GM19099 (cell line): ENCODE data around the gene LRMDA.

Experiments
- POLR2A ChIP-seq: IDR thresholded peaks from 3 replicates; pipeline ENCODE4 v1.6.1; 2011; ENCODE audit warnings: low read depth; ENCODE audit not compliant: insufficient read length; ENCODE audit errors: extremely low read depth

Gene LRMDA

DNA sequence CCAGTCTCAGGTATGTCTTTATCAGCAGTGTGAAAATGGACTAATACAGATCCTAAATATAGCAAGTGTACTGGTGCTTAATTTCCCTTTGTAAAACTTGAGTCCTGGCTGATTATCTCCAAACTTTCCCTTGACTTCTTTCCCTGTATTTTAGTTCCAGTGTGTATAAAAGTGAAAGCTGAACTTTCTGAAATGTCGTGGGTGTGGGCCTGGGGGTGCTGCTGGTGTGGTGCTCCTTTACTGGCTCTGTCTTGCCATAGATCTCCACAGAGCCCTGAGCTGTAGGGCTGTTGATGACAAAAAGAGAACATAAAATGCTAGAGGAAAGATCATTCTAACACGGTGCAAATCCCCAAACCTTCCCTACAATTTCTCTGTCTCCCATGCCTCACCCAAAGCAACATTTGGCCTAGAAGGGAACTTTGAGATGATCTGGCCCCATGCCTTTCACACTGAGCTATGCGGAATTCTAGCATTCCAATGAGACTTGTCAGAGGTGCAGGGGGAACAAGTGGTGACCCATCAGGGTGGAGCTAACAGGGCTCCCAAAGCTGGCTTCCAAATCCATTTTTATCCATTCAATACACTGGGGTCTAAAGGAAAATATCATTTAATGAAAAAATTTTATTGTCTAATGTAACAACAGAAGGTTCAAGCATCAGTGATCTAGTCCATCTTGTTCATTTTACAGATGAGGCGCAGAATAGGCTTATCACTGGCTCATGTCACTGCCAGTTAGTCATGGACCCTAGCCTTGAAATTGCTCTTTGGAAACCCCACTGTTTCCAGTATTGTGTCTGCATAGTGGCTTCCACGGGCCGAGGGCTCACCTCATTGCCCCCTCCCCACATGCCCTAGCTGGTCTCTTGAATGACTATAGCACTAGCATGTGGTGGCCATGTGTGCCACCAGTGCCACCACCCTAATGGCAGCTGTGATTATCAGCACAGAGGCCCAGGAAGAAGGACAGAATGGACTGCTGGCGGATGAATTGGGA, 1000.9 kb downstream of the LRMDA start:
- TF ChIP-seq POLR2A: no peak

DNA sequence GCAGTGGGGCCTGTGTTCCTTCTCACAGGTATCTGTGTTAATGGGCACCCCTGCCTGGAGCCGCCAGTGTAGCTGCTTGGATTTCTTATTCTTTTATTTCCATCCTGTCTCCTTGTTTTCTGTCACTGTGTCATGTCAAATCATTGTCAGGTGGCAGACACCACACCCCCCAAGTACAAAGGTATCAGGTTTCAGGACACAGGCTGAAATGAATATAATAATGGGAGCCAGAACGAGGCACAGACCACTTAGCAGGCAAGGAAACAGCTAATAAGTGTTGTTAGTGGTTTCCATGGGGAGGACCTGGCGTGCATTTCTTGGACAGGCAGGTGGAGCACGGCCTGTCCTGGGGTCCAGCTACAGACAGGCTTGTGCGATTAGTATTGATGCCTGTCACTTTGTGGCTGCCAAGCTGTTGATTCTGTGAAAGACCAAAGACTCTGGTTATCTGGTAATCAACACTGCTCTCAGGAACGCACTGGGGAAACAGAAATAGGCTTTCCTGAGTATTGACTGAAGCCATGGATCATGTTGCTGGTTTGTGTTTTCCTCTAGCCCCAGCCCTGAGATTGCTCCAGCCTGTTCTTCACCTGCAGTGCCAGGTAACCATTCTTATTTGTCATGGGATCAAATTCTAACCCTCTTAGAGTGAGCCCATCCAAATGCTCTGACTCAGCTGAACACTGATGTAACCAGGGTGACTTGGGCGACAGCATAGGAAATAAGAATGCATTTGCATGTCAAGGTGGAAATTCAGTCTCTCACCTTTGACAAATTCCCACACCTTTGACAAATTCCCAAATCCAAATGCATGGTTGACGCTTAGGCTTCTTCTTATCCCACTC, 1002.0 kb downstream of the LRMDA start:
- no peak for TF ChIP-seq POLR2A

DNA sequence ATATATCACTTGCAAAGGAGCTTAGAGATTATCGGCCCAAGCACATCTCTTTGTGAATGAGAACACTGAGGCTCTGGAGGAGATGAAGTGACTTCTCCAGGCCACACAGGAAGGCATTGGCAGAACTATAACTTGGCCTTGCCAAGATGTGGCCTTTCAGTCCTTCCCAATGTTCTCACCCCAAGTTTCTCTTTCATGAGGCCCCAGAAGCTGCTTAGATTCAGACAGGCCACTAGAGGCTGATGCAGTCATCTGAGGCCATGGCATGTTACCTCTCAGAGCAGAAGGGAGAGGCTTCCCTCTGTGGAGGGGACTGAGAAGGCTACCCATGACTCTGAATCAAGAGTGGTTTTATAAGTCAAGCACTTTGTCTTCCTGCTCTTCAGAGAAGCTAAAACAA, 1003.7 kb downstream of the LRMDA start:
- TF ChIP-seq POLR2A: no peak

DNA sequence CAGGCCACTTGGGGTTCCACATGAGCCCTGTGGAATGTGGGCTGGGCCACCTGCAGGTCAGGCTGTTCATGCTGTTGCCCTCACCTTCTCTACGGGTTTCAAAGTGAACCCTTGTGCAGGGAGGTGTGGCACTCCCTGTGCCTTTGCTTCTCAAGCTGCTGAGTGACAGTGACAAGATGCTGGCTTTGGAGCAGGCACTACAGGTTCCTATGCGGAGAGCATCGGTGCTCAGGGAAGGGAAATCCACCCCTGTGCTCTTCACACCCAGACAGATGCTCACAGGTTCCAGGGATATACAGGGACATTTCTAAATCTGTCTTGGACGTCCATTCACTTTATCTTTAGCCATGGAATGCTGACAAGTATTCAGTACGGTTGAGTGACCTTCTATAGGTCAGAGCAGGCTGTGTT, 1005.0 kb downstream of the LRMDA start:
- TF ChIP-seq POLR2A: no peak

DNA sequence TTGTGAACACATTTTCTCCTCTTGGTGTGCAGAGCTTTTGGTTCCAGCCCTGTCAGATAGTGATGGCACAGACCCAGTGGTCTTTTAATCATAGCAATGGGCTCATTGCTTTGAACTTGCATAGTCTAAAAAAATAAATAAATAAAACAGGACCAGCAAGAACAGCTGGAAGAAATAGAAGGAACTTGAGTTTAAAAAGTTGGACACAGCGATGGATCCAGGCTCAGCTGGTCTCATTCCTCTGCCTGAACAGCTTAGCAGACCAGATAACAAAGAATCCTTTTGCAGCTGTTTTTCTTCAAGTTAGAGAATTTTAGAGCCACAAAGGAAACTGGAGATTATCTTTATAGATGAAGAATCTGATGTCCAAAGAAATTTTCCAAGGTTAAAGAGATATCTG, 1005.6 kb downstream of the LRMDA start:
- no peak for TF ChIP-seq POLR2A

DNA sequence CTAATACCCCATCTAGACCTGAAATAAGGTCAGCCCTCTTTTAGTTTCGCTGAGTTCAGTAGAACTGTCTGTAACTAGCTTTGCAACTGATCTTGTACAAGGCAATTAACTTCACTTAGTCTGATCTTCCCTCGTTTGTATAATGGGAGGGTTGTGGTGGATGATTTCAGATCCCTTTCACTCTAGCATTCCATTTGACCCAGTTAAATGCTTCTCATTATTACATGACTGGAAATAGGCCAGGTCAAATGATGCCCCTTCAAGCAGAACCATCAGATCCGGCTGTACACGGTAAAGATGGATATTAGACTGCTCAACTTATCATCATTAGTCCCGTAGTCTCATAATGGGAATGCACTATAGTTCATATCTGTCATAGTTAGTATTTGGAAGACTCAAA, 1009.0 kb downstream of the LRMDA start:
- no peak for TF ChIP-seq POLR2A

DNA sequence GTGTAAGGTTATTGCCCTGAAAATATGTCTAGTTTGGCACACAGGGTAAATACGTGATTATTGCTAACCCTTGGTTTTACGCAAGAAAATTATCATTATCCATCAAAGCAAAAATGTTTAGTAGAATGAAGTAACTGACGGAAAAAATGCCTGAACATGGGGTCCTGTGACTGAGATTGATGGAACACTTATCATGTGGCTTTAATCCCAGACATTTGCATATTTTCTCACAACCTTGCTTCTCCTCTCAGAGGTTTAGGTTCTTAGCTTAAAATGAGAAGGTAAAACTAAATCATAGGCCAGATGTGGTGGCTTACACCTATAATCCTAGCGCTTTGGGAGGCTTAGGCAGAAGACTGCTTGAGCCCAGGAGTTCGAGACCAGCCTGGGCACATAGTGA, 1010.7 kb downstream of the LRMDA start:
- no peak for TF ChIP-seq POLR2A

DNA sequence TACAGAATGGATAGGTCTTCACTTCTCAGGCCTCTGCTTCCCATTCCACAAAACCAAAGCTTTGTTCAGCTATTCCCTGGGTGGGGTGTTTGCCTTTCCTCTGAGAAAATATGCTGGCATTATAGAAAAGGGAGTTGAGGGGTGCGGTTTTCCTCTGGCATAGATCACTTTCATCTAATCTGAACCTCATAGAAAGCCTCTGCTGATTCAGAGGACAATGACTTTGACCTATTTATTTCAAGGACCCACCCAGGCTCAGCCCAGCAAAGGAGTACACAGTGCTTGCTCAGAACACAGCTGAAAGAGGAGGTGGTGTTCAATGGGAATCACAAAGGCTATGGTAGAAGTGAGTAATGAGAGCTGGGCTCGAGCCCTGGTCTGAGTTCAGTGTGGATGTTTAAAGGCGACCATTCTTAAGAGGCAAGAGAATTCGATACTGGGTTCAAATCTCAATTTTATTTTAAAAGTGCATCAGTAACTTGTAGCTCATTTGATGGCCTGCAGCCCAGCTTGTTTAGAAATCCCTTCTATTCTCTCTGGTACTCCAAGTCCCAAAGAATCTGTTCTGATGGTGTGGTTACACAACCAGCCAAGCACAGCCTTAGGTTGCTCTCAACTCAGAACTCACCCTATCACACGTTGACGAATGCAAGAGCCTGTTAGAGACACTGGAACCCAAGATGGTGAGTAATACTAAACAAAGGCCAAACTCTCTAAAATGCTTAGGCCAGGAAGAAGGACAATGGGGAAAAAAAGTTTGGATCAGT, 1012.8 kb downstream of the LRMDA start:
- TF ChIP-seq POLR2A: no peak

DNA sequence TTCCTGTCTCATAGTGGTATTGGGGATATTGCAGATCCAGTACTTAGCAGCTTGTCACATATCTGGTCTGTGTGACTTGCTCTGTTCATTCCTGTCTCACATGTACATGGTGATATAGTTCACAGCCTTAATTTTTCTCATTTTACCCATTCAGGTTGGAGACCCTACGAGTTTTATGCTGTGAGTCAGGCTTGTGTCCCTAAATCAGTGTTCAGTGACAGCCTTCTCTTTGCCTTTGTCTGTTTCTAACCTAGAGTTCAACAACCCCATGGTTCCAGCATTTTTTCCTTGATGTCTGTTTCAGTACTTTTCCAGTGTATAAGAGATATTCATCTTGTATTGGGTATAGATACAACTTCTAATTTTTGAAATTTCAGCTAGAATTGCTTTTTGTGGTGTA, 1016.2 kb downstream of the LRMDA start:
- TF ChIP-seq POLR2A: no peak

DNA sequence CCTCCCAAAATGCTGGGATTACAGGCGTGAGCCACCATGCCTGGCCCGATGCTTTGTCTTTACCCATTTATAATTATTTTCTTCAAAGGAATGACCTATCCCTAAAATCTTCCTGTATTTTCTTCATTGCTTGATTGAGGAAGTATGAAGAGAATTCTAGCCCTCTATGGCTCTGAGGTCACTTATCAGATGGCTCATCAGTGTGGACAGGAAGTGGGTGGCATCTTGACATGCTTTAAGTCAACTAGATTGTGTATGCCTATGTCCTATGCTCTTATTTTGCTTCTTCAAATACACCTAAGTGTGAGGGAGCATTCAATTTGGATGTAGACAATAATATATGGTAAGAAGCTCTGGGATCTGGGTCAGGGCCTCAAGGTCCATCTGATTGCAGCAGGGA, 1020.5 kb downstream of the LRMDA start:
- TF ChIP-seq POLR2A: no peak

DNA sequence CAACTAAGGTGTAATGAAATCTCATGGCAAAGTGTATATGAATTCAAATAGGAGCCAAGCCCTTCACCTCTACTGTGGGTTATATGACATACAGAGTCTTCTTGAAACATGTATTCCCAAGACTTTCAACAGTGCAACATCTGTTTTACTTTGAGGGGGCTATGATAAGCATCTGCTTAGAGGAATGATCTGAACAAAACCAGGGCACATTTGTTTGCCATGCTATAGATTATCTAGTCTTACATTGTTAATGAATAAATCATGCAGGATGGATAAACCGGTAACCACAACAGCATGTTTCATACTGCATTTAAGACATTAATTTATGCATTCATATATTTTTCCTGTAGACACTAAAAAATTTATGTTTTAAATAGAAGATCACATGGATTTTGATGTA, 1021.9 kb downstream of the LRMDA start:
- TF ChIP-seq POLR2A: no peak

DNA sequence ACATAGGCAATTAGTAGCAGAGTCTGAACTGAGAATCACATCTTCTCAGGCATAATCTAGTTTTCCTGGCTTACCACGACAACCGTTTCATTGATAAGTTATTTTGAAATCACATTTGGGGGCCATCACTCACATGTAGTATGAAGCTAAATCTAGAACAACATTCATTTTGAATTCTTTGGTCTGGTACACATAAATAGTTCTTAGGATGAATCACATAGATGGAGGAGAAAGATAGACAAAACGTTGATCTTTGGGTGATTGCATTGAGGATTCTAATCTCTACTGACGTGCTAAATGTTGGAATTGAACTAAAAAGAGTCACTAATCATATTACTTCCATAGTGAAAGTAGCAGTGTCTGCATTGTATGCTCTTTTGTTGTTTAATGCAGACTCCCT, 1022.6 kb downstream of the LRMDA start:
- TF ChIP-seq POLR2A: no peak

DNA sequence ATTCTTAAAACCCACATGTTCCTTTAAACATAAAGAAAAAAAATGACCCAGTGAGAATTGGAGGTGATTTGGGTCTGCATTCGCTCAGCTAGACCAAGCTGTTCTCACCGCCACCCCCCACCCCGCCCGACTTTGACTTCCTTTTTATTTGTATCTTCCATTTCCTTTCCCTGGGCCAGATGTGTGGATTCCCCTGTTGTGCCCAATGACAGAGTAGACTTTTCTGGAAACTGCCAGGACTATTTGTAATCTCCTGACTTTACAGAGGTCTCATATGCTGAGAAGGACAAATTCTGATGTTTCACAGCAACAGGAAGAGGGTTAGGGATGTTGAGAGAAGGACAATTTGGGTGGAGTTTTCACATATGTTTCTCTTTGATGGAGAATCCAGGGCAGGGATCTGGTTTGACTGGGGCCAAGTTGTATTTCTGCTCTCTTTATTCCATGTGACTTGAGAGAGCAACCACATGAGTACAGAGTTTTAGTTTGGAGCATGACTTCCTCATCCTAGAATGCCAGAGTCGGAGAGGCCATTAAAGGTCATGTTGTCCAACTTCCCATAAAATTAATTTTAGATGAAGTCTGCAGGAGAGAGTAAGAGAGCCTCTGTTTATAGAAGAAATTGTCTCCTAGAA, 1023.2 kb downstream of the LRMDA start:
- TF ChIP-seq POLR2A: no peak

DNA sequence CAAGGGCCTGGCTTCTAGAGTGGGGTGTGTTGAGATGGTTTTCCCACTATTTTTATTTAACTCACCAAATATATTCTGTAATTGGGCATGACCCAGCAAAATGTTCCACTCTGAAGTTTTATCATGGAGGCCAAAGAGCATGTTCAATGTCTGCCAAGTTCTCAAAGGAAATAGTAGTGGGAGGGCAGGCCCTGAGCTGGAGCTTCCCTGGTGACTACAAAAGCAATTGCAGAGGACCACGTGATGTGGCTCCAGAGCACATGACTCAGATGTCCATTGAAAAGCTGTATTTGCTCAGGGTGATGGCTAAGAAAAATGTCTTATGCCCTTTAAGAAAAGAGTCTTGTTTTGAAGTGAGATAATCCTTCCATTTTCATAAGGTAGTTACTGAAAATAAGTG, 1024.8 kb downstream of the LRMDA start:
- TF ChIP-seq POLR2A: no peak
